ENCODE data around the gene DPP7.

DNA sequence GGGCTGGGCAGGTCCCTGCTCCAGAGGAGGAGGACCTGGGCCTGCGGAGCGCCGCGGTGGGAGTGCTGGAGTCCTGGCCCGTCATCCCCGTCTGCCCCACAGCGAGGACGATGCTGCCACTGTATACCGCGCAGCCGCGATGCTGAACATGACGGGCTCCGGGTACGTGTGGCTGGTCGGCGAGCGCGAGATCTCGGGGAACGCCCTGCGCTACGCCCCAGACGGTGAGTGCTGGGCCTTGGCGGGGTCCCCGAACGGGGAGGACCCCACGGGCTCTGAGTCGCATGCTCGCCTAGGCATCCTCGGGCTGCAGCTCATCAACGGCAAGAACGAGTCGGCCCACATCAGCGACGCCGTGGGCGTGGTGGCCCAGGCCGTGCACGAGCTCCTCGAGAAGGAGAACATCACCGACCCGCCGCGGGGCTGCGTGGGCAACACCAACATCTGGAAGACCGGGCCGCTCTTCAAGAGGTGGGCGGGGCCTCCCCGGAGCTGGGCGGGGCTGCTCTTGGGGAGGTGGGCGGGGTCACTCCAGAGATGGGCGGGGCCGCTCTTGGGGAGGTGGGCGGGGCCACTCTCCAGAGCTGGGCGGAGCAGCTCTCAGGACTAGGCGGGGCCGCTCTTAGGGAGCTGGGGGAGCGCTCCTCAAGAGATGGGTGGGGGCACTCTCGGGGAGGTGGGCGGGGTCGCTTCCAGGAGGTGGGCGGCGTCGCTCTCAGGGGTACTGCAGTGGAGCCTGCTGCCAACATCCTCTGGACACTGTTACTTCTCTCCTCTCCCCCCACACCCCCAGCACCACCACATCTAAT is 42.2 kb upstream of the DPP7 start:
- TF ChIP-seq REST (IDR thresholded peaks at IDR 0.05; ENCODE audit: insufficient replicate concordance, low read depth) = no peak
- TF ChIP-seq, protein P1, sequence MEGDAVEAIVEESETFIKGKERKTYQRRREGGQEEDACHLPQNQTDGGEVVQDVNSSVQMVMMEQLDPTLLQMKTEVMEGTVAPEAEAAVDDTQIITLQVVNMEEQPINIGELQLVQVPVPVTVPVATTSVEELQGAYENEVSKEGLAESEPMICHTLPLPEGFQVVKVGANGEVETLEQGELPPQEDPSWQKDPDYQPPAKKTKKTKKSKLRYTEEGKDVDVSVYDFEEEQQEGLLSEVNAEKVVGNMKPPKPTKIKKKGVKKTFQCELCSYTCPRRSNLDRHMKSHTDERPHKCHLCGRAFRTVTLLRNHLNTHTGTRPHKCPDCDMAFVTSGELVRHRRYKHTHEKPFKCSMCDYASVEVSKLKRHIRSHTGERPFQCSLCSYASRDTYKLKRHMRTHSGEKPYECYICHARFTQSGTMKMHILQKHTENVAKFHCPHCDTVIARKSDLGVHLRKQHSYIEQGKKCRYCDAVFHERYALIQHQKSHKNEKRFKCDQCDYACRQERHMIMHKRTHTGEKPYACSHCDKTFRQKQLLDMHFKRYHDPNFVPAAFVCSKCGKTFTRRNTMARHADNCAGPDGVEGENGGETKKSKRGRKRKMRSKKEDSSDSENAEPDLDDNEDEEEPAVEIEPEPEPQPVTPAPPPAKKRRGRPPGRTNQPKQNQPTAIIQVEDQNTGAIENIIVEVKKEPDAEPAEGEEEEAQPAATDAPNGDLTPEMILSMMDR (IDR thresholded peaks at IDR 0.05; ENCODE audit: insufficient read depth, low read length) = no peak
- TF ChIP-seq POLR2AphosphoS5 (IDR thresholded peaks at IDR 0.05; ENCODE audit: low read depth) = no peak

Measured in HL-60 (cell line).